ENCODE results near the gene GPX3.
A peak's percentile ranks its signal among the peaks of the same experiment; 100 is the strongest.

GPX3 gene

DNA sequence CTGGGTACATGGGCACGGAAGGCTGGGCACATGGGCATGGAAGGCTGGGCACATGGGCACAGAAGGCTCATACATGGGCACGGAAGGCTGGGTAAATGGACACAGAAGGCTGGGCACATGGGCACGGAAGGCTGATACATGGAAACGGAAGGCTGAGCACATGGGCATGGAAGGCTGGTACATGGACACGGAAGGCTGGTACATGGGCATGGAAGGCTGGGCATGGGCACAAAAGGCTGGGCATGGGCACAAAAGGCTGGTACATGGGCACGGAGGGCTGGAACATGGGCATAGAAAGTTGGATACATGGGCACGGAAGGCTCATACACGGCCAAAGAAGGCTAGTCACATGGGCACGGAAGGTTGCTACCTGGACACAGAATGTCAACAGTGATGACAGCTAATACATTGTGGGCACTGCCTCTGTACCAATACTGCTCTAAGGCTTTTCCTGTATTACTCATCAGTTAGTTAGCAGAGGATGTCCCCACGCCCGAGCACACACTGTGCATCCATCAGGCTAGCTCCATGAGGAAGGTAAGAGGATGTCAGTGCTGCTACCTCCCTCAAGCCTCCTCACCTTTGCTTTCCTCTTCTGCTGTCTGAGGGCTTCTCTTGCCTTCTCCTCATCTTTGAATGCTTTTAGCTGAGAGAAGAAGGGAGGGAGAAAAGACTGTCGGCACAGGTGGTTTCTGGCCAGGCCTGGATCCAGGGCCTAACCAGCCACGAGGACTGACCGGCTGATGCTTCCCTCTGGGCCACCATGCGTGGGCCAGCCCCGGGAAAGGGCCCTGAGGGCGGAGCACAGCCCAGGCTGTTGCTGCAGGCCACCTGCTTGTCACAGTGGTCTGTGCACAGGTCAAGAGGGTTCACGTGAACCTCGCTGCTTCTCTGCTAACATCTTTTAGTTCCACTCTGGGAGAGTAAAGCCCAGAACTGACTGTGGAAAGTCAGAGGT is 14.3 kb downstream of the GPX3 start:
- DNase-seq: no peak

DNA sequence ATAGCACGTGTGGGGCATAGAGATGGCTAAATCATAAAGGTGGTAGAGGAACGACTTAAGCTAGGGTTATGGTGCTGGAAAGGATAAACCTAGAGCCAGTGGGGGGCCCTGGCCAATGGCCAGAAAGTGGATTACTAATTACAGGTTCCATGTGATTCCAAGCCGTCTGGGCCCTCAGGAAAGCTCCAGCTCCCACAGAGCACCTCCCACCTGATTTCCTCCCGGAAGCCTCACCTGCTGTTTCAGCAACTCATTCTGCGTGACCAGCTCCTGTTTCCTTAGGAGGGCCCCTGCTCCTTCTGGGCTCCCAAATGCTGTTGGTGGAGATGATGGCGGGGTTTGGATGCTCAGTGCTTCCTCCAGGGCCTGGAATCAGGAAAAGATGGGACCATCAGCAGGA is 16.2 kb downstream of the GPX3 start:
- DNase-seq: no peak

DNA sequence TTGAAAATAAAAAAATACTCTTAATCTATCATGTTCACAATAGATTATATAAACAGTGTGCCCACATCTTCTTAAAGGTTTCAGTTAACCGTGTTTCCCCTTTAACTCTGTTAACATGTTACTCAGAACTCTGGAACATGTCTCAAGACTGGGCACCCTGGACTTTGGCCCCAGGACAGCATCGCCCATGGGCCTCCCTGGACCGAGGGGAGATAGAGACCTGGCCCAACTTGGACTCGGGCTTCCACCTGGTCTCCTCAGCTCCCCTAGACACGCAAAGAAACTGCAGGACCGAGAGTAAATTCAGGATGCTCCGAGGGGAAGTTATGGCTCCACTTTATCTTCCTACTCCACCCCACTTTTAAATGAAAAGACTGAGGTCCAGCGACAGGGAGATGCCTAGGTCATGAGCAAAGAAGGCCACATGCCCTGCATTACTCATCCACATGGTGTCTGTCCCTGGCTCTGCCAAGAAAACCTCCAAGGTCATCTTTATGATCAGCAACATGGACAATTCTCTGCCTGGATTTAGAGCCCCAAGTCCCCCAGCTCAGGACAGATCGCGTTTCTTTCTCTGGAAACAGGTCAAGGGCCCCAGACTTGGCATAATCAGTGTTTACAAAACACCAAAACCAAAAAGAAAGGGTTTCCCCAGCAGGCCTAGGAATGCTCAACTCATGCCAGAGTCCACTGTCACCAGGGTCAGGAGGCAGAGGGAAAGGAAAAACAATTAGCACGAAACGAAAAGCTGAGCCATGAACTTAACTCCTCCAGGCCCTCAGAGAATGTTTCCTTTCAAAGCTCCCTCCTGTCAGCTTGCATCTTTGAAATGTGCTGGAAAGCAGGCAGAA is 17.4 kb downstream of the GPX3 start:
- no peak for DNase-seq

DNA sequence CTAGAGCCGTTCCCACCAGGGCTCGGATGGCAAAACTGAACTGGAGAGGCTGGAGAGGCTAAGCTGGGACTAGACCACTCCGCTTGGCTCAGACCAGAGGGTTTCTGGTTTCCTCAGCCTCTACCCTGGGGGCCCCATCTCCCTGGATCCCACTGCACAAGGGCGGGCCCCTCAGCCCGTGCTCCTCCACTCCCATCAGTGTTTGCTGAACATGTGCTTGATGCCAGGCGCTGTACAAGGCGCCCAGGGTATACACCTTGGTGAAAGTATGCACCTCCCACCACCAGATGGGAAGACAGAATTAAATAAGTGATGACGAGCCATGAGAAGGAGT is 18.0 kb downstream of the GPX3 start:
- DNase-seq: no peak

DNA sequence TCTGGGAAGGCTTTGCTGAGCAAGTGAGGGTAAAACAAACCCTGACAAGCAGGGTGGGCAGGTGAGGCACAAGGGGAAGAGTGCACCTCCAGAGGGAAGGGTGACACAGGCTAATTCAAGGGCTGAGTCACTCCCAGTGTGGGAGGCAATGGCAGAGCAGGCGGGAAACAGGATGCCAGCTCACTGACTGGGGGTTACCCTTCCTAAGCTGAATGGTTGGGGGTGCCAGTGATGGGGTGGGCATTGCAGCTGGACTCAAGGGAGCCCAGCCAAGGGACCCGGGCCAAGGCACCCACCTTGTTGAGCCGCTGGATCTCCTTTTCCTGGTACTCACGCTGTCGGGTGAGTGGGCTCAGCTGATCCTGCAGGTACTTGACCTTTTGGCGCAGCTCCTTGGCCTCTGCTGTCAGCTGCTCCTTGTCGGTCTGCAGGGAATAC is 18.4 kb downstream of the GPX3 start:
- peak; percentile 51 for DNase-seq

DNA sequence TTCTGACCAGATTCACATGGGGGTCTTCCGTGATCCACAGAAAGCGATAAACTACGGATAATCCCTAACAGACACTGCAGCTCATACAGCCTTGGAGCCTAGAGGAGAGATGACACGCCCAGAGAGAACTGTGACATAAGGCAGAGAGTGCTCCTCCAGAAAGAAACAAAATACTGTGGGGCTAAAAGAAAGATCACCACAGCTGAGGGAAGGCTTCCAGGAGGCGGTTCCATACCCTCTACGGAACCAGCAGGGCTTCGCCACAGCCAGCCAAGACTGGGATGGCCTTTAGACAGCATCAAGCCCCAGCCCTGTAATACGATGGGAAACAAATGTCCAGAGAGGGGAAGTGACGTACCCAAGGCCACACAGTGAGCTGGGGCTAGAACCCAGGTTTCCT is 19.3 kb downstream of the GPX3 start:
- DNase-seq: no peak

DNA sequence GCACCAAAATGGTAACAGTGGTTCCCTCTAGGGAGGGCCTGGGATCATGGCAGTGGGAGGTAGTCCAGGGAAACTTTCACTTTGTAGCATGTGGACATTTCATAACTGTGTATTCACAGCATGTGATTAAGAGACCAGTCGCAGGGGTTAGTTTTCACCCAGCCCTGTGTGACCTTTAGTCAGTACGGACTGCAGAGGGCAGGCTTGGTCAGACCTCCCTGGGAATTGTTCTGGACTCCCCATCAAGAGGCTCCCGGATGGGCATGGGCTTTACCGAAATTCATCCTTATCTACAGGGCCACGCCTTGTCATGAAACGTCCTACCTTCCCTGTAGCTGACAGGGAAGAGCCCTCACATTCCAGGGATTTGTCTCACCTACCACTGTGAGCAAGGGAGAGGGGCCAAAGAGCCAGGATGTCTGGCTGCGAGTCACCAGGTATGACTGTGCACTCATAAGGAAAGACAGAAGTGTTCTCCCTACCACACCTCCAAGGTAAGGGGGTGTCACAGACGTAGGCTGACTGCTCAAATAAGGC is 19.9 kb downstream of the GPX3 start:
- DNase-seq: no peak

DNA sequence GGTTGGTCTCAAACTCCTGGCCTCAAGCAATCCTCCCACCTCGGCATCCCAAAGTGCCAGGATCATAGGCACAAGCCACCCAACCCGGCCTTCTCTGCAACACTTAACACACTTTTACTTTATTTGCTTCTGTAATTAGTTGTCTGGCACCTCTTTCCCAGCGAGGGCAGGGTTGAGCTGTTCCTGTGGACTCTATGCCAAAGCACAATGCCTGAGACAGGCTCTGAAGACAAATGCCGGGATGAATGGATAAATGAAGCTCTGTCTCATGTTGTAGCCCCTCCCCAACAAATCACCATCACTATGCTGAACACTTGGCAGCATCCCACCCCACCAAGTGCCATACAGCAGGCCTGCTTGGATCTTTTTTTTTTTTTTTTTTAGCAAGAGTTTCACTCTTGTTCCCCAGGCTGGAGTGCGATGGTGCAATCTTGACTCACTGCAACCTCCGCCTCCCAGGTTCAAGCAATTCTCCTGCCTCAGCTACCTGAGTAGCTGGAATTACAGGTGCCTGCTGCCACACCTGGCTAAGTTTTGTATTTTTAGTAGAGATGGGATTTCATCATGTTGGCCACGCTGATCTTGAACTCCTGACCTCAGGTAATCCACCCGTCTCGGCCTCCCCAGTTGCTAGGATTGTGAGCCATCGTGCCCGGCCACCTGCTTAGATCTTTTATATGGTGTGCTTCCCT is 21.3 kb downstream of the GPX3 start:
- no peak for DNase-seq

DNA sequence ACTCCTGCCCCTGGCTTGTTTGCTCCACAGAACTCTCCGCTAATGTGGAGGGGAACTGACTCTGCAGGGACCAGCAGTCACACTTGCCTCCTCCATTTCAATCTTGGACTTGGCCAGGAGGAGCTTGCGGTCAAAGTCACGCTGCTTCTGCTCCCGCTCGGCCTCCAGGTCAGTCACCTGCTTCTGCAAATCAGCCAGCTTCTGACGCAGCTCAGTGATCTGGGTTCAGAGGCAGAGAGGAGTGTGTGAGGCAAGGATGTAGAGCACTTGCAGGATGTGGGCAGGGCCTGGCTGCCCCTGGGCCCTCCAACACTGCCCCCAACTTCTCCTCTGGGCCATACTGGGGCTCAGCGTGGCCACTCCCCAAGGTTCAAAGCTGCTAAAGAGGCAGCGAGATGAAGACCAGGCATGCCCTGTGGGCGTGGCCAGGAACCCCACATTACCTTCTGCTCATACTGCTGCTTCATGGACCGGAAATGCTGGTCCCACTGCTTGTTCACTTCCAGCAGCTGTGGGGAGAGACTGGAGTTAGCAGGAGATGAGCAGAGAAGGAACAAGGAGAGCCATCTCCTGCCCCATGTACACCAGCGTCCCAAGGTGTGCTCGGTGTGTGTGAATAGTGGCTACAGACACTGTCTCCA is 22.2 kb downstream of the GPX3 start:
- no peak for DNase-seq

DNA sequence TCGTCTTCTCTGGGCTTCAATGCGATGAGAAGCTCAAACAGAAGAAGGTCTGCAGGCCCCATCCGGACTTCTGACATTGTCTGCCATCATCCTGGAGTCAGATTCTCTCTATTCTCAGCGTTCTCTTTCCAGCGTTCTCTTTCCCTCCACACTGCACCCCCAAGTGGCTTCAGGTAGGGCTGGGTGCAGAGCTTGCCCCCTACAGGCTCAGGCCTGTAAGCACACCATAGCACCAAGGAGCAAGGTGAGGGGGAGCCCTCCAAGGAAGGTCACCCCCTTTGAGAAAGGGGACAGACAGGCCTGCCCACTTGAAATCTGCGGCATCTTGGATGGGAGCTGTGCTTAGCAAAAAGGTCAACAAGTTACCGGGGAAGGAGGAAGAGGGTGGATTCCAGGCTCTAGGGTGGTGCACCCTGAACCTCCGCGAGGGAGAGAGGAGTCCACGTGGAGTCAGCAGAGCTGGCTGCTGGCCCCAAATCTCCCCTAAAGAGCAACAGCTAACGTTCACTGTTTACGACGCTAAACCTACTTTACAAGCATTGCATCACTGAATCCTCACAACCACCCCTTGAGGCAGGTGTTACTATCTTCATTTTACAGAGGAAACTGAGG is 27.5 kb downstream of the GPX3 start:
- DNase-seq: peak; percentile 43

DNA sequence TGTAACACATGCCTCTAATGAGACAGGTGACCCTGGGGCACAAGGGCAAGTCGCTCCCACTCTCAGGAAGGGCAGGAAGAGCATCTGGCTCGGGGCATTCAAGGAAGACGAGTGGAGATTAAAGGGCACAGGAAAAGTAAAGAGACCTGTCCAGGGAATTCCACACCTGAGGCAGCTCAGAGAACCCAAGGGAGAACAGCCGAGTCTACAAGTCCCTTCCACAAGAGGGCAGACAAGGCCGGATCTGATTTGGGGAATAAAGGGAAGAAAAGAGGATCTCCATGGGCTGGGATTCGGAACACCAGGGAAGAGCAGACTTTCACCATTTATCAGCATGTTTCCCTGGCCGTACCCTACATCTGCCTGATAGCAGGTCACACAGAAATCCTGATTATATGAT is 28.1 kb downstream of the GPX3 start:
- no peak for DNase-seq

DNA sequence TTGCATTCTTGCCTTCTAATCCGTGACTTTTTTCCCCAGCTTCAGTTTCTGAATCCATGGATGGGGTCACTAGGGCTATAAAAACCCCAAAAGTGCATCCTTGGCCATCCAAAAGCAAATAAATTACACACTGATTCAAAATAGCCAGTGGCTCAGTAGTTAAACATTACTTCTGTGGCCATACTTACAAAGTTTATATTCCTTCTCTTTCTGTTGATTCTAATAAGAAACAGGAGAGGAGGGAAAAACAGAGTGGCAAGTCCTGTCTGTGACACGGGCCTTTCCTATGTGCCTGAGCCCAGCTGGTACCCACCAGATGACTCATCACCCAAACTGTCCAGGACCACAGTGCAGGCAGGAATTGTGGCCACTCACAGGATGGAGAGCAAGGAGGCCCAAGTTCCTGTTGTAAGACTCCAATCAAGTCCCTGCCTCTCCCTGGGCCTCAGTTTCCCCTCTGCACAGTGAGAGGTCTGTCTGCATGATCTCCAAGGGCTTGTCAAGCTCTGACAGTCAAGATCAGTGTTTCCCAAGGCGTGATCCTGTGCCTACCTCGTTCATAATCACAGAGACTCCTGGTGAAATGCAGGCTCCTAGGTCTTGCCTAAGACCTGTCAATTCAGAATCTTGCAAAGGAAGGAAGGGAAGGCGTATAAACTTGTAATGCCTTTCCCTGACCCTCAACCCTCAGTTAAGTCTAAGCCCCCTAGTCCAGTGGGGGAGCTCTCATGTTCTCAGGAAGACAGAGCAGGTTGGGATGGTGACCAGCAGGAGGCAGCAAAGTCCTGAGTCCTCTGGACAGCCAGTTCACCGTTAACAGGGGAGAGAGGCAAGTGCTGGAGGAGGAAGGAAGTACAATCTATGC is 30.9 kb downstream of the GPX3 start:
- DNase-seq: peak; percentile 79

DNA sequence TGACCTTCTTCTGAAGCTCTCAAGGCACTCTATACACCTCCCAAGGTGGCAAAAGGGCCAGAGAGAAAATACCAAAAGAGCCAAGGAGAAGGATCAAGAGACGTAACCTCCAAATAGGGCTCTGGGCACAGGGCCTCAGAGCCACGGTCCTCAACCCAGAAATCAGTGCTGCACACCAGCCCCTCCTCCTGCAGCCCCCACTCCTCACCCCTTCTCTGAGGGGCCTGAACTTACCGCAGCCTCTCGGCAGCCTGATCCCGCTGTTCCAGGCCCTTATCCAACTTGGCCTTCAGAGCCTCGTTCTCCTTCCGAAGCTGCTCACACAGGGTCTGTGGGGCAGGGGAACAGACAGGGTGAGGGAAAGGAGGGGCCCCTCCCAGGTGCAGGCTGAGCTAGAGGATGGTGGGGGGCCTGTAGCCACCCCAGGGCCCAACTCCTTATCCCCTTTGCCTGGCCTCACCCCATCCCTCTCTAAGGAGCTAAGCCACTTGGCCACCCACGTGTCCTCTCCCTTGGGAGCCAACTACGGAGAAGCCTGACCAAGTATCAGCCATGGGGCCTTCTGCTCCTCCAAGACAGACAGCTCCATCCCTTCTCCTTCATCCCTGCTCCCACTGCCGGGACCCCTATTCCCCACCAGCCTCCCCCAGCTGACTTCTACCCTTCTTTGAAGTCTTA is 31.7 kb downstream of the GPX3 start:
- DNase-seq: no peak

DNA sequence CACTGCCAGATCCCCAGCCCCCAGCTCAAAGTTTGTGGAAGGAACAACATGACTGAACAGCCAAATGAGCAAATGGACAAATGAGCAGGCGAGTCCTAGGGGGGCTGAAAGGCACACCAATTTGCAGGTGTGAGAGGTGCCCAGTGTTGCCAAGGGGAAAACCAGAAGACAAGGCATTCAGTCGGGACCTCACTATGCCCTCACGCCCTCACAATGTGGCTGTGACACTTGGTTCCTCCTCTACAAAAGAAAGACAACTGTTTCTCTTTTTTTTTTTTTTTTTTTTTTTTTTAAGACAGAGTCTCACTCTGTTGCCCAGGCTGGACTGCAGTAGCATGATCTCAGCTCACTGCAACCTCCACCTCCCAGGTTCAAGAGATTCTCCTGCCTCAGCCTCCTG is 32.4 kb downstream of the GPX3 start:
- DNase-seq: no peak

DNA sequence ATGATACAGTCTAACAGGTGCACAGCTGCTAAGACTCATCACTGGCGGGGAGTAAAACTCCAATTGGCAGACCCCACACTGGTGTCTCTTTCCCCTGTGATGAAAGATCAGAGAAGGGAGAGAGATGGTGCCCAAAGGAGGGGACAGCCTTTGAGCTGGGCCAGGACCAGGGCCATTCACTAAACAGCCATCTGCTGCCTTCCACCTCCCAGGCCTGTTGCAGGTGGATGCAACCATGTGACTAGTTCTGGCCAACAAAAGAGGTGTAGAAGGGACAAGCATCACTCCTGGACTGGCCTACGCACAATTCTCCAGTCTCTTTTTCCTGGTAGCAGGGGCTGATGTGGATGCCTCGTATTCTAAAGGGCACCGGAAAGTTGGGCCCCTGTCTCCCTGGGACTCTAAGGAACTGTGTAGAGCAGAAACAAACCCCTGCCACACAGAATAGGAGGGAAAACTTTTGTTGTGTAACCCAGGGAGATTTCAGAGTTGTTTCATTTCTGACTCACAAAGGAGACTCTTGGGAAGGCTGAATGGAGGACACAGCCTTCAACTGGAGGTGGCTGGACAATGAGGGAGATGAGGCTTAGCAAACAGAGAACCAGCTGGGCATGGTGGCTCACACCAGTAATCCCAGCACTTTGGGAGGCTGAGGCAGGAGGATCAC is 33.5 kb downstream of the GPX3 start:
- no peak for DNase-seq

DNA sequence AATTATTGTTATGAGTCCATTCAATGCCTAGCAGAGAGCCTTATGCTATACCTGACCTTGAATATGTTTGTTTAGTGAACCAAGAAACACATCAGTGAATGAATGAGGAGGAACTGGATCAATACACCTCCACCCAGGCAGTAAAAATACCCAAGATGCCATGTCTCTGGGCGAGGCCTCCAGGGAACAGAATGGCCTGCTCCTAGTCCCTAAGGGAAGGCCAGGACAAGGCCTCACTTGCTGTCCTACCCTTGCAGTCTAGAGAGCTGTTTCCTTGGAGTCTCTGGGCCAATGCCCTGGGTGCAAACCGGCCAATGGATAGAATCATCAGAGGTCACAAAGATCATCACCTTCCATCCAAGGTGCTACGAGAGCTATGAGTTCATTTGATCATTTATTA is 34.3 kb downstream of the GPX3 start:
- no peak for DNase-seq

DNA sequence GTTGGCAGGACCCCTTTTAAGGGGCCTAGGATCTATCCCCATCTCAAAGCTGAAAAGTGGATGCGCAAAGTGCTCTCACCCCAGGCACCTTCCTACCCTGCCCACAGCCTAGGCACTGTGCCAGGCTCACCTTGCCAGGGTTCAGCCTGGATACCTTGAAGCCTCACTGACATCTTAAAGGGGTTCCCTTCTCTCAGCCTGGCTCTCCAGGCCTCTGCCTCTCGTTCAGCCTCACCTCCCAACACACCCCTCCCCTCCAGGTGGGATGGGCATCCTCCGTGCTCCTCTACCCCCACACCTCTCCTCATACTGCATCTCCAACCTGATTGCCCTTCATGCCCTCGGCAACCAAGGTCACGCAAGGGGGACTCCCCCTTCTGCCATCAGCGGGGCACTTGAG is 34.9 kb downstream of the GPX3 start:
- DNase-seq: no peak

DNA sequence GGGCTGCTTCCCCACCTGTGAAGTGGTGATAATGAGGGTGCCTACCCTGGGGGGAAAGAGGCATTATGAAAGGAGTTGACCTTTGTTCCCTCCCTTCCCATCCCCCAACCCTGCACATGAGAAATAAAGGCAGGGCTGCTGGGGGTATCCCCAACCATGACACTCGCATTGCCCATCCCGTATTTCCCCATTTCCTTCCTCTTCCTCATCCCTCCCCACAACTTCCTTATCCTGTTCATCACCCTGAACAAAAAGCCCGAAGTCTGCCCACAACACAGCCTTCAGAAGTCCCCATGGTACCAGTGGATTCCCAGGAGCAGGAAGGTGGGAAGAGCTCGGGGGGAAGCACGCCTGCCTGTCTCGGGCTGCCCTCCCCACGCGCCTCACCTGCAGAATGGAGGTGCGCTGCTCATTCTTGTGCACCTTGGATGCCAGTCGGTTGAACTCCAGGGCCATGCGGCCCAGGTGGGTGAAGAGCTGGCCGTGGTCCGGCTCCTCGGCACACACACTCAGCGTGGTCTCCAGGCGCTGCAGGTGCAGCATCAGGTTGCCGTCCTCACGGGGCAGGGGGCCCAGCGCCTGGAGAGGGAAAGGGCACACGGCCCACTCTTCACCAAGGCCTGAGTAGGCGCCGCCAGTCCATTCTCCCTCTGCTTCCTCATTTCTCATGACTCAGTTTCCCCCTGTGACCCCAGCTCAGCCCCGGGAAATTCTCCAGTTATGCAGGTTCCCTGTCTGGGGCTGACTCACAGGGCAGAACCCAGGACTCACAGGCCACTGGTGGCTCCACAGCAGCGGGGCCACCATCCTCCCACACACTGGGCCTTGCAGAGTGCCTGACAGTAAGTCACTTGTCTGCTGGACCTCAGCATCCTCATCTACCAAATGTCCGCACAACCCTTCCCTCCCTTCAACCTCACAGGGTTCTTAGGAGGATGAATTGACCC is 36.3 kb downstream of the GPX3 start:
- DNase-seq: no peak

DNA sequence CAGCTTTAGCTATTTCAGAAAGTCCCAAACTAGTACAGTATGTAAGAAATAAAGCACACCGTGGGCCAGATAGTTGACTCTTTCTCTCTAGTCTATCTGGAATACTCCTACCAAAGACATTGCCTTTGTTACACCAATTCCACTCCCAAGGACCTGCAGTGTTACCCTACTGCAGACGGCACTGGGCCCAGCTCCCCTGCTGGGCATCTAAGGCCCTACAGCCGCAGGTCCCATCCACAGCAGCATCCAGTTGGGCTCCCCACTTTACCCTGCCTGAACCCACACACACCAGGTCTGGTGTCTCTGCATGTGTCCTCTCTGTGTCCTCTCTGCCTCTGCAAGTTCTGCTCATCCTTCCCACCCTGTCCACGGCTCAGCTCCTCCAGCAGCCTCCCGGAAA is 37.9 kb downstream of the GPX3 start:
- DNase-seq: no peak

All from stimulated activated CD4-positive, alpha-beta T cell treated with anti-CD3 and anti-CD28 coated beads, Interleukin-15, amount 100 ng/mL, for 24 hours (primary cell).